ENCODE measurements around the gene SLC24A3.

SLC24A3 gene

DNA sequence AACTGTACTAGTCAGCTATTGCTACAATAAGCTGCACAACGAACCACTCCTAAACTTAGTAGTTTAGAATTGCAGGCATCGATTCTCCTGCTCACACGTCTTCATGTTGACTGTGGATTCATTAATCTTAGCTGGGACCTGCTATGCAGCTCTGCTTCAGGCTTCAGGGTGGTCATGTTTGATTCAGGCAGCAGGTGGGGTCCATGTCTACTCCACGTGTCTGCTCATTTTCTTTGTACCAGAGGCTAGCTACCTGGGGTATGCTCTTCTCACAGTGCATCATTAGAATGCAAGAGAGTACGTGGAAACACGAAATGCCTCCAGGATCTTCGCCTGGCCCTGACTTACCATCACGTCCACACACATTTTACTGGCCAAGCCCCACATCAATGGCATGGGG, 481.1 kb downstream of the SLC24A3 start:
- Histone ChIP-seq H3K9me3 (ENCODE audit: control insufficient read depth, low read length) (no peaks in the 10 kb centered on the region), H3K4me3 (ENCODE audit: insufficient read depth, low read depth, low read length, poor library complexity, severe bottlenecking) (no peak overlapping the region), H3K27me3 (replicated peaks; ENCODE audit: control insufficient read depth, insufficient read depth, low read length, poor library complexity, severe bottlenecking) (no peaks in the 10 kb centered on the region), H3K4me1 (ENCODE audit: control insufficient read depth, insufficient read depth, low read length, poor library complexity, severe bottlenecking) (no peaks in the 10 kb centered on the region), H3K27ac (ENCODE audit: insufficient read depth, low read length, poor library complexity, severe bottlenecking) (no peak overlapping the region), H3K36me3 (ENCODE audit: control insufficient read depth, insufficient read depth, low read length) (no peaks in the 10 kb centered on the region)
- no peak for DNase-seq

DNA sequence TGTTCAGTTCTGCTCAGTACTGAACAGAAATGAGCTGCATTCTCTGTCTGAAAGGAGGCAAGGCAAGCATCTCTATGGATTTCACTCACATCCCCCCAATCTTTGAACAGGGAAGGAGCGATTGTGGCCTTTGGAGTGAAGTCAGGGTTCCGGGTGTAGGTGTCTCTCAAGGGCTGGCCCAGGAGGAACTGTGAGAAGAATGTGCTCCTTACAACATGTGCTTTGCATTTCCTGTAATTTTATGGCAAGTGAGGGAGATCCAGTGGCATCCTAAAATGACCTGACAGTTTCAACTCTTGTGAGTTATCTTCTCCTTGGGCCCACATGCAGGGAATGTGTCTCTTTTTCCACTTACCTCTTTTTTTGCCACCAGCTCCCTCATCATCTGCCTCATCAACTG, 482.6 kb downstream of the SLC24A3 start:
- no peak for DNase-seq
- H3K27me3 ChIP-seq (replicated peaks; ENCODE audit: control insufficient read depth, insufficient read depth, low read length, poor library complexity, severe bottlenecking), result no peaks in the 10 kb centered on the region
- H3K36me3 ChIP-seq (ENCODE audit: control insufficient read depth, insufficient read depth, low read length), result no peaks in the 10 kb centered on the region

DNA sequence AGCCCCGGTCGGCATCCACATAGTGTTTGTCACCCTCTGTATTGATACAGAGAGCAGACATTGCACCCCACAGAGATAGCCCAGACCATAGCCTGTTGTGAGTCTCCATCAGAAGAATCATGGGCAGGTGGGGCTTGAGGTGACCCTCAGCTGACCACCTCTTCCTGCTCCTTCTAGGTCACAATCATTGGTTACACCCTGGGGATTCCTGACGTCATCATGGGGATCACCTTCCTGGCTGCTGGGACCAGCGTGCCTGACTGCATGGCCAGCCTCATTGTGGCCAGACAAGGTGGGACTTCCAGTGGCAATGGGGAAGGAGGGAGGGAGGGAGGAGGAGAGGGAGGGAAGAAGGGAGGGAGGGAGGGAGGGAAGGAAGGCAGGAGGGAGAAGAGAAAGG, 484.2 kb downstream of the SLC24A3 start:
- no peaks in the 10 kb centered on the region for H3K27me3 ChIP-seq (replicated peaks; ENCODE audit: control insufficient read depth, insufficient read depth, low read length, poor library complexity, severe bottlenecking)
- no peak for DNase-seq
- no peaks in the 10 kb centered on the region for H3K4me1 ChIP-seq (ENCODE audit: control insufficient read depth, insufficient read depth, low read length, poor library complexity, severe bottlenecking)
- no peak overlapping the region for H3K4me3 ChIP-seq (ENCODE audit: insufficient read depth, low read depth, low read length, poor library complexity, severe bottlenecking)
- no peaks in the 10 kb centered on the region for H3K36me3 ChIP-seq (ENCODE audit: control insufficient read depth, insufficient read depth, low read length)
- H3K27ac ChIP-seq (ENCODE audit: insufficient read depth, low read length, poor library complexity, severe bottlenecking), result no peak overlapping the region
- H3K9me3 ChIP-seq (ENCODE audit: control insufficient read depth, low read length), result no peaks in the 10 kb centered on the region

More for the DNA sequence above, 482.6 kb downstream of the SLC24A3 start:
- Histone ChIP-seq H3K4me1 (ENCODE audit: control insufficient read depth, insufficient read depth, low read length, poor library complexity, severe bottlenecking) (no peaks in the 10 kb centered on the region), H3K27ac (ENCODE audit: insufficient read depth, low read length, poor library complexity, severe bottlenecking) (no peak overlapping the region), H3K9me3 (ENCODE audit: control insufficient read depth, low read length) (no peaks in the 10 kb centered on the region), H3K4me3 (ENCODE audit: insufficient read depth, low read depth, low read length, poor library complexity, severe bottlenecking) (no peak overlapping the region)

DNA sequence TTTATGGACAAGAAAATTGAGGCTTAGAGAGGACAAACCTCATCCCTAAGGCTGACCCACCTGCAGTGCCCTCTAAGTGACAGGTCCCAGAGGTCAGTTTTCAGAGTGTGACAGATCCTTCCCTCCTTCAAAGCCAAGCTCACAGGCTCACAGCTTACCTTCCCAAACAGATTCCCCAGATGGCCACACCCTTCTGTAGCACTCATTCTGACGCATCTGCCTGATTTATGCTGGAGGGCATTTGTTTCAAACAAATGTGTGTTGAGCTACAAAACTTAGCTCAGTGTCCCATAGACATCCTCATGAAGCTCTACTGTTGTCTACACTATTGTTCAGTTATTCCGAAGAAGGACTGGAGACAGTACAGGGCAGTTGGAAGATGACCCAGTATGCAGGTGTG, 485.0 kb downstream of the SLC24A3 start:
- DNase-seq, result no peak
- no peak overlapping the region for H3K4me3 ChIP-seq (ENCODE audit: insufficient read depth, low read depth, low read length, poor library complexity, severe bottlenecking)

DNA sequence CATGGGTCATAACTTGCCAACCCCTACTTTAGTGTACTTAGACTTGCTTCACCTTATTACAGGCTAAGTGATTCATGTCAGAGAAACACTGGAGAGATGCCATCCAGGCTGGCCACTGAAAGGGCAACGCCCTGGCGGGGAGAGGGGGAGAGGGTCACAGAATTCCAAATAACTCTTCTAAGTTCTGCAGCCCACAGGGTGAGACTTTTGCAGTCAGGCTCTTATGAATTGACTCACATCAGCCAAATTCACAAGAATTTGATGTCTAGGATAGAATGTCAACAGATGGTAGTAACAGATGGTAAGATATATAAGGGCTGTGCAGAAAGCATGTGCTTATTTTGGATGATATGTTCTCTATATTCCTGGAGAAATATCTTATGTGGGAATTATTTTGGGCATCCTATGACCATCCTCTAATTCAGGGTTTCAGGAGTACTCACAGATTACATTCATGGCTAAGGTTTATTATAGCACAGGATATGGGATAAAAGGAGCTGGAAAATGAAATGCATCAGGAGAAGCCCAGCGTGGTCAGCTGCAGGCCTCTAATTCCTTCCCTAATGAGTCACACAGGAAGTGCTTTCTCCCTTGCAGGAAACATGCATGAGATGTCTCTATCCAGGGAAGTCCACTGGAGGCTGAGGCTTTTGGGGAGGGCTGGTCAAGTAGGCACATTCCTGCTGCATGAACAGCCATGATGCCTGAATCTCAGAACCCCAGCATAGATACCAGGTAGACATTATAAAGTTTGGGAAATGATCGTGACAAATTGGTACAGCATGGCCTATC, 486.9 kb downstream of the SLC24A3 start:
- H3K27me3 ChIP-seq (replicated peaks; ENCODE audit: control insufficient read depth, insufficient read depth, low read length, poor library complexity, severe bottlenecking), result no peaks in the 10 kb centered on the region
- H3K4me1 ChIP-seq (ENCODE audit: control insufficient read depth, insufficient read depth, low read length, poor library complexity, severe bottlenecking), result no peaks in the 10 kb centered on the region

More for the DNA sequence above, 485.0 kb downstream of the SLC24A3 start:
- Histone ChIP-seq H3K4me1 (ENCODE audit: control insufficient read depth, insufficient read depth, low read length, poor library complexity, severe bottlenecking) (no peaks in the 10 kb centered on the region), H3K27me3 (replicated peaks; ENCODE audit: control insufficient read depth, insufficient read depth, low read length, poor library complexity, severe bottlenecking) (no peaks in the 10 kb centered on the region), H3K9me3 (ENCODE audit: control insufficient read depth, low read length) (no peaks in the 10 kb centered on the region), H3K27ac (ENCODE audit: insufficient read depth, low read length, poor library complexity, severe bottlenecking) (no peak overlapping the region), H3K36me3 (ENCODE audit: control insufficient read depth, insufficient read depth, low read length) (no peaks in the 10 kb centered on the region)

DNA sequence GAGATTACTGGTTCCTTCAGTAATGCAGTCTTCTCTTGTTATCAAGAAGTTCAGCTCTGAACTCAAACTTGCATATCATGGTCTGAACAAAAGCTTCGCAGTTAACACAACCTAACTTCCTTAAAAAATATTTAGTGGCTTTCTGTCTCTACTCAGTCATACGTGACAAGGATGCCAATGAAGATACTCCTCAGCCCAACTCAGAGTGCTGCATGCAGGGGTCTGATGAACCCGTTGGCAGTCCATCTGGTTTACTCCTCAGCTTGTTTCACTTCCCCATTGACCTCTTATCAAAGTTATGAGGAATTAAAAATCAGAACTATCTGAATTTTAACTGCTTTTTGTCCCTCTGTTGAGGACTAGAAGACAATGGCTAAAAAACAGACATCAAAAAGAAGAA, 489.0 kb downstream of the SLC24A3 start:
- Histone ChIP-seq H3K36me3 (ENCODE audit: control insufficient read depth, insufficient read depth, low read length) (no peaks in the 10 kb centered on the region), H3K4me3 (ENCODE audit: insufficient read depth, low read depth, low read length, poor library complexity, severe bottlenecking) (no peak overlapping the region), H3K27ac (ENCODE audit: insufficient read depth, low read length, poor library complexity, severe bottlenecking) (no peak overlapping the region), H3K9me3 (ENCODE audit: control insufficient read depth, low read length) (no peaks in the 10 kb centered on the region), H3K4me1 (ENCODE audit: control insufficient read depth, insufficient read depth, low read length, poor library complexity, severe bottlenecking) (no peaks in the 10 kb centered on the region), H3K27me3 (replicated peaks; ENCODE audit: control insufficient read depth, insufficient read depth, low read length, poor library complexity, severe bottlenecking) (no peaks in the 10 kb centered on the region)
- DNase-seq, result no peak

More for the DNA sequence above, 486.9 kb downstream of the SLC24A3 start:
- H3K9me3 ChIP-seq (ENCODE audit: control insufficient read depth, low read length), result no peaks in the 10 kb centered on the region
- no peak overlapping the region for H3K27ac ChIP-seq (ENCODE audit: insufficient read depth, low read length, poor library complexity, severe bottlenecking)
- H3K36me3 ChIP-seq (ENCODE audit: control insufficient read depth, insufficient read depth, low read length), result no peaks in the 10 kb centered on the region
- no peak overlapping the region for H3K4me3 ChIP-seq (ENCODE audit: insufficient read depth, low read depth, low read length, poor library complexity, severe bottlenecking)
- DNase-seq, result no peak

DNA sequence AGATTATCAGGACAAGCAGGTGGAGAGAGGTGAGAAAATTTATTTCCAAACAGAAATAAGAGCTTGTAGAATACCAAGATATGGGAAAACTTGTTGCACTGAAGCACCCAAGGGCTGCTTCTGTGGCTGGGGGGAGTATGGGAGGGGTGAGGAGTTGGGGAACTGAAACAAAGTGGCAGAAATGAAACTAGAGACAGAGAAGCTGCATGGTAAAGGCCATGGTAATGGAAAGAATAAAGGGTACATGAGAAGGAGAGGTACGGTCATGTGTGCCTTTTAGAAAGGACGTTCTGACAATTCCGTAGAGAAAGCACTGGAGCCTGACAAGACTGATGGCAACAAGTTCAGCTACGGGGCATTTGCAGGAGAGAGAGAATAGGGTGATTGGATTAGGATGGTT, 494.0 kb downstream of the SLC24A3 start:
- H3K4me3 ChIP-seq (ENCODE audit: insufficient read depth, low read depth, low read length, poor library complexity, severe bottlenecking), result no peak overlapping the region
- no peak for DNase-seq

DNA sequence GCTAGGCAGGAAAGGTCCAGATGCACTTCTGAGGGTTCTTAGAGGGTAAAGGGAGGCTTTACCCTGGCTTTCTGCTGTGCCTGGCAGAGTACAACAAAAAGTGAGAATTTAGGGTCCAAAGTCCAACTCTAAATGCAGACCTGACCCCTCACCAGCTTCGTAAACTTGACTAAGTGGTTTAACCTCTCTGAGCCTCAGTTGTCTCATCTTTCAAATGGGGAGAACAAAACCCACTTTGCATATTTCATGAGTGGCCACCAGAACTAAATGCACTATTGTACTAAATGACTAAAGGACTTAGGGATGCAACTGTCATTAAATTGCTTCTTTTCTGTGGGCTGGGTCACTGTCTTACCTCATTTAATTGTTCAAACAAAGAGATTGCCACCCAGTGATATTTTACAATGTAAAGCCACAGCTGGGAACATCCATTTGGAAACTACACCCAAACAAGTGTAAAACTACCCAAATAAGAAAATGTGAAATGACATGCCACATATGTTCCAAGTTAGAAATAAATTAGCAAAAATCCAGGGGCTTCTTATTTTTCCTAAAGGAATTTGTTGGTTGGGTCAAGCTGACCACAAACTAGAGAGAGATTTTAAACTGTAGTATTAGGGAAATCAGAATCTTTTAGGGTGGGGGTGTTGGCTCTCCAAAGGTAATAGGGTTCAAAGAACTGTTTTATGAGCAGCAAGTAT, 497.3 kb downstream of the SLC24A3 start:
- no peaks in the 10 kb centered on the region for H3K36me3 ChIP-seq (ENCODE audit: control insufficient read depth, insufficient read depth, low read length)
- DNase-seq, result no peak
- H3K4me1 ChIP-seq (ENCODE audit: control insufficient read depth, insufficient read depth, low read length, poor library complexity, severe bottlenecking), result no peaks in the 10 kb centered on the region
- H3K27ac ChIP-seq (ENCODE audit: insufficient read depth, low read length, poor library complexity, severe bottlenecking), result no peak overlapping the region
- no peaks in the 10 kb centered on the region for H3K27me3 ChIP-seq (replicated peaks; ENCODE audit: control insufficient read depth, insufficient read depth, low read length, poor library complexity, severe bottlenecking)
- no peak overlapping the region for H3K4me3 ChIP-seq (ENCODE audit: insufficient read depth, low read depth, low read length, poor library complexity, severe bottlenecking)
- no peaks in the 10 kb centered on the region for H3K9me3 ChIP-seq (ENCODE audit: control insufficient read depth, low read length)

More for the DNA sequence above, 494.0 kb downstream of the SLC24A3 start:
- H3K27ac ChIP-seq (ENCODE audit: insufficient read depth, low read length, poor library complexity, severe bottlenecking), result no peak overlapping the region
- H3K4me1 ChIP-seq (ENCODE audit: control insufficient read depth, insufficient read depth, low read length, poor library complexity, severe bottlenecking), result no peaks in the 10 kb centered on the region
- H3K27me3 ChIP-seq (replicated peaks; ENCODE audit: control insufficient read depth, insufficient read depth, low read length, poor library complexity, severe bottlenecking), result no peaks in the 10 kb centered on the region
- H3K9me3 ChIP-seq (ENCODE audit: control insufficient read depth, low read length), result no peaks in the 10 kb centered on the region
- no peaks in the 10 kb centered on the region for H3K36me3 ChIP-seq (ENCODE audit: control insufficient read depth, insufficient read depth, low read length)

DNA sequence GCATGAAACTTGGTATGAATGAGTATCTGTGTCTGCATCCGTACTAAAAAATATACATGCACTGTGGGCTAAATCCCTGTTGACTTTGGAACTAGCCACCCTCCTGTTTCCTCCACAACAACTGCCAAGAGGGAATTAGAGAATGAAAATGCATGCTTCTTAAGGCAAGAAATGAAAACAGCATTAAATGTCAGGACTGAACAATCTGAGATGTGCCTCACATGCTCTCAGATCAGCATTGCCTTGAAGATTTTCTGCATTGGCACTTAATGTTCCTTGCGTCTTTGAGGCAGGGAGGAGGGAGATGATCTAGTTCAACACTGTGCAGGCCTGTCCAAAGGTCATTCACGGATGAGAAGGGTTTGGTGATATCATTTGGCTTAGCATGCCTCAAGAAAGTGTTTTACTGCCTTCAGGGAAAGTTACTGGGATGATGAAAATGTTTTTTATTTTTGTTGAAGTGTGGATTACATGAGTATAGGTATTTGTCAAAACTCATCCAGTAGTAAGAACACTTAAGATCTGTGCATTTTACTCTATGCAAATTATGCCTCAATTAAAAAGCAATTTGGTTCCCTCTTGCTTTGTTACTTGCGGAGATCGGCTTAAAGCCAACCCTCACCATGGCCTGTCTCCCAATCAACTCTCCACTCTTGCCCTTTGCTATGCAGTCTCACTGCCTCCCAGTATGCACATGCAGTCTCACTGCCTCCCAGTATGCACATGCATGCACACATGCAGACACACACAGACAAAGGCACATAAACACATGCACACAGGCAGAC, 498.1 kb downstream of the SLC24A3 start:
- Histone ChIP-seq H3K36me3 (ENCODE audit: control insufficient read depth, insufficient read depth, low read length) (no peaks in the 10 kb centered on the region), H3K27me3 (replicated peaks; ENCODE audit: control insufficient read depth, insufficient read depth, low read length, poor library complexity, severe bottlenecking) (no peaks in the 10 kb centered on the region), H3K27ac (ENCODE audit: insufficient read depth, low read length, poor library complexity, severe bottlenecking) (no peak overlapping the region), H3K4me3 (ENCODE audit: insufficient read depth, low read depth, low read length, poor library complexity, severe bottlenecking) (no peak overlapping the region), H3K4me1 (ENCODE audit: control insufficient read depth, insufficient read depth, low read length, poor library complexity, severe bottlenecking) (no peaks in the 10 kb centered on the region), H3K9me3 (ENCODE audit: control insufficient read depth, low read length) (no peaks in the 10 kb centered on the region)
- DNase-seq, result no peak

DNA sequence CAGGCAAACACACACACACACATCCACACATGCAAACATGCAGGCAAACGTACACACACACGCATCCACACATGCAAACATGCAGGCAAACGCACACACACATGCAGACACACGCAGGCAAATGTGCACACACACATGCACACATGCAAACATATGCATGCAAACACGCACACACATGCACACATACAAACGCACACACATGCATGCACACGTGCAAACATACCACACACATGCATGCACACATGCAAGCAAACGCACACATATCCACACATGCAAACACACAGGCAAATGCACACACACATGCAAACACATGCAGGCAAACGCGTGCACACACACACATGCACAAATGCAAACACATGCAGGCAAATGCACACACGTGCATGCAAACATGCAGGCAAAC, 498.7 kb downstream of the SLC24A3 start:
- Histone ChIP-seq H3K27ac (ENCODE audit: insufficient read depth, low read length, poor library complexity, severe bottlenecking) (no peak overlapping the region), H3K9me3 (ENCODE audit: control insufficient read depth, low read length) (no peaks in the 10 kb centered on the region), H3K27me3 (replicated peaks; ENCODE audit: control insufficient read depth, insufficient read depth, low read length, poor library complexity, severe bottlenecking) (no peaks in the 10 kb centered on the region), H3K4me3 (ENCODE audit: insufficient read depth, low read depth, low read length, poor library complexity, severe bottlenecking) (no peak overlapping the region), H3K36me3 (ENCODE audit: control insufficient read depth, insufficient read depth, low read length) (no peaks in the 10 kb centered on the region), H3K4me1 (ENCODE audit: control insufficient read depth, insufficient read depth, low read length, poor library complexity, severe bottlenecking) (no peaks in the 10 kb centered on the region)
- DNase-seq, result no peak
